ENCODE data around the gene PLEKHA7. TPM values are rescaled to one million over a fixed set of nuclear protein-coding genes. Genes with fewer than 3 reads are reported as not detected.

PLEKHA7 gene
- polyA plus RNA-seq, 1 experiment = 0.05 TPM

DNA sequence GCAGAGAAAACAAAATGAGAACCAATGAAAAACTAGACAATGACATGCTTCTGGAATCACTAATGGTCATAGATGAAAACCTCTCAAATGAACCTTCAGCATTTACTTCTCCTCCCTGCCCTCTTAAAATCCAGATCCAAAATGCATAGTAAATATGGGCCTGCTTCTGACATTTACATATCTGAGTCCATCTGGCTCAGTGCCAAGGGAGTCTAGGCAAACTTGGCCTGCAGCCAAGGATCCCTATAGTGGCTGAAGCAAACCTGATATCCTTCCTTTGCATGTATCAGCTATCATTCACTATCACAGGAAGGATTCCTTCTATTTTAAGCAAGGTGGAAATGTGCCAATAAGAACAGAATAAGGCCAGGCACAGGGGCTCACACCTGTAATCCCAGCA is 170.9 kb downstream of the PLEKHA7 start:
- no peak overlapping the region for H3K4me3 ChIP-seq (ENCODE audit: low read depth, low read length)
- no peak for DNase-seq (ENCODE audit: low read depth, low spot score)
- no peak overlapping the region for H3K27ac ChIP-seq (ENCODE audit: low read depth, low read length)
- ChIA-PET POLR2A (no interaction called here), CTCF (no interaction called here)
- TF ChIP-seq, protein P1, sequence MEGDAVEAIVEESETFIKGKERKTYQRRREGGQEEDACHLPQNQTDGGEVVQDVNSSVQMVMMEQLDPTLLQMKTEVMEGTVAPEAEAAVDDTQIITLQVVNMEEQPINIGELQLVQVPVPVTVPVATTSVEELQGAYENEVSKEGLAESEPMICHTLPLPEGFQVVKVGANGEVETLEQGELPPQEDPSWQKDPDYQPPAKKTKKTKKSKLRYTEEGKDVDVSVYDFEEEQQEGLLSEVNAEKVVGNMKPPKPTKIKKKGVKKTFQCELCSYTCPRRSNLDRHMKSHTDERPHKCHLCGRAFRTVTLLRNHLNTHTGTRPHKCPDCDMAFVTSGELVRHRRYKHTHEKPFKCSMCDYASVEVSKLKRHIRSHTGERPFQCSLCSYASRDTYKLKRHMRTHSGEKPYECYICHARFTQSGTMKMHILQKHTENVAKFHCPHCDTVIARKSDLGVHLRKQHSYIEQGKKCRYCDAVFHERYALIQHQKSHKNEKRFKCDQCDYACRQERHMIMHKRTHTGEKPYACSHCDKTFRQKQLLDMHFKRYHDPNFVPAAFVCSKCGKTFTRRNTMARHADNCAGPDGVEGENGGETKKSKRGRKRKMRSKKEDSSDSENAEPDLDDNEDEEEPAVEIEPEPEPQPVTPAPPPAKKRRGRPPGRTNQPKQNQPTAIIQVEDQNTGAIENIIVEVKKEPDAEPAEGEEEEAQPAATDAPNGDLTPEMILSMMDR (IDR thresholded peaks at IDR 0.05; ENCODE audit: low read depth, low read length) = no peak
- no peaks in the 10 kb centered on the region for H3K9me3 ChIP-seq (ENCODE audit: control insufficient read depth, insufficient read depth, low read length)
- peaks cover 3% of the 10 kb centered on the region for H3K27me3 ChIP-seq (ENCODE audit: control insufficient read depth, insufficient read depth, low read length)

DNA sequence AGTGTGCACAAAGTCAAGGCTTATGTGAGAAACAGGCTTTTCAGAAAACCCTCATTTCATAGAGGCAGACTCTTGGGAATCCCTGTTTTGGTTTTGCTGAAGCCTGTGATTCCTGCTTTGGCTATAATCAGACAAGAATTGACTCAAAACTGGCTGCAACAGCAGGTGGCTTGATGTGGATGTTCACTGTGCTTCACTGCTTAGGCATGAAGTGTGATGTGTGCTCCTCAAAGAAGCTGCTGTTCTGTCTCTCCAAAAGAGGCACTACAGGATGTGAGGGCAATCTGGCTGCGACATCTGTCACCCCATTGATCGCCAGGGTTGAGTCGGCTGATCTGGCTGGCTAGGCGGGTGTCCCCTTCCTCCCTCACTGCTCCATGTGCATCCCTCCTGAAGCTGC is 172.2 kb downstream of the PLEKHA7 start:
- Histone ChIP-seq H3K9me3 (ENCODE audit: control insufficient read depth, insufficient read depth, low read length) (no peaks in the 10 kb centered on the region), H3K27ac (ENCODE audit: low read depth, low read length) (no peak overlapping the region), H3K4me3 (ENCODE audit: low read depth, low read length) (no peak overlapping the region), H3K27me3 (ENCODE audit: control insufficient read depth, insufficient read depth, low read length) (peaks cover 3% of the 10 kb centered on the region)
- TF ChIP-seq, protein P1 (IDR thresholded peaks at IDR 0.05; ENCODE audit: low read depth, low read length) = no peak
- no peak for DNase-seq (ENCODE audit: low read depth, low spot score)
- ChIA-PET CTCF (no interaction called here), POLR2A (no interaction called here)

DNA sequence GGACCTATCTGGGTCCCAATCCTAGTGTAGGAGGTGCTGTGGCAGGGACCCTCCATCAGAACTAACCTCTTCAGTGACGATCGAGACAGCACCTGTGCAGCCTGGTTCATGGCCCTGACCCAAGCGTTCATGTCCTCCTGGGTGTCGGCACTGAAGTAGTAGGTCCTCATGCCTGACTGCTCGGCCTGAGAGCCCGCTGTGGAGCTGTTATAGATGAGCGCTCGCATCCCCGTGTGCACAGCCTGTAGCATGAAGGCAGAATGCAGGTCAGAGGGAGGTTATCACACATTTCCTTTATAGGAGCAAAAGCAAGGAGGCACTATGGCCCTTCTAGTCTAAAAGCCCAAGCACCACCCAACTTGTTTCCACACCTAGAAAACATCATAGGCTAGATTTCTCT is 172.7 kb downstream of the PLEKHA7 start:
- no peak for DNase-seq (ENCODE audit: low read depth, low spot score)
- ChIA-PET CTCF (no interaction called here), POLR2A (no interaction called here)
- H3K4me3 ChIP-seq (ENCODE audit: low read depth, low read length) = no peak overlapping the region
- H3K9me3 ChIP-seq (ENCODE audit: control insufficient read depth, insufficient read depth, low read length) = no peaks in the 10 kb centered on the region
- peaks cover 3% of the 10 kb centered on the region for H3K27me3 ChIP-seq (ENCODE audit: control insufficient read depth, insufficient read depth, low read length)
- TF ChIP-seq, protein P1 (IDR thresholded peaks at IDR 0.05; ENCODE audit: low read depth, low read length) = no peak
- H3K27ac ChIP-seq (ENCODE audit: low read depth, low read length) = no peak overlapping the region

DNA sequence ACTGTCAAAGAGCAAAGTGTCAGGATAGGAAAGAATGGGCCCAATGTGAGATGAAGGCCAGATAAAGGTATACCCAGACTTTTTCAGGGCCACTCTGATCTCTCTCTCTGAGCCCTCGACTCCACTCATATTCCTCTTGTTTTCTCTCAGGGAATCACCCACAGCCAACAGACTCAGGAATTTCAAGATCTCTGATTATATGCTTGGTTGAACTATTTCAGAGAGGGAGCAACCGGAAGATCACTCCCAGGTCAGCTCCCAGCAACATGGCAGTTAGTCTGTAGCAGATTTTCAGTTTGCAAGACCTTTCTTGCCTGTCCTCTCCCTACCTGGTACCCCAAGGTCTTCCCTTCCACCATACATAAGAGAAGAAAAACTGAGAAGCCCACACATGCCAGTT is 173.3 kb downstream of the PLEKHA7 start:
- no peak for DNase-seq (ENCODE audit: low read depth, low spot score)
- Histone ChIP-seq H3K9me3 (ENCODE audit: control insufficient read depth, insufficient read depth, low read length) (no peaks in the 10 kb centered on the region), H3K4me3 (ENCODE audit: low read depth, low read length) (no peak overlapping the region), H3K27ac (ENCODE audit: low read depth, low read length) (no peak overlapping the region), H3K27me3 (ENCODE audit: control insufficient read depth, insufficient read depth, low read length) (peaks cover 3% of the 10 kb centered on the region)
- ChIA-PET CTCF (interaction anchor here (1.1 kb wide), 1 partner anchor 20 kb away, joined by 4 read pairs; no protein-coding TSS in a partner anchor), POLR2A (no interaction called here)
- TF ChIP-seq, protein P1 (IDR thresholded peaks at IDR 0.05; ENCODE audit: low read depth, low read length) = no peak

DNA sequence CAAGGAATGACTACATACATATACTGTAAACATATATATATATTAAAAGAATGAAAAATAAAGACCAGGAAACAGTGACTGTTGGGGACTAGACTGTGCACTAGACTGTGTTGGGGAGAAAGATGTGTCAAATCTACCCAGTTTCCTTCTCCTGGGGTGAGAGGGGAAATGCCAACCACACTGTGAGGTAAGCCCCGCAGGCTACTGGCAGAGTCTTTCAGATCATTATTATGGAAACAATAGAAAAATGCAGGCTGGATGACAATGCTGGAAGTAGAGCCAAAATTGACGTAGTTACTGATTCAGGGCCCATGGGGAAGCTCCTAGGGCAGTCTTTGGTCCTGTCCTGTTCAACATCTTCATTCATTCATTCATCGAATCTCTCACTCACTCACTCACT is 174.4 kb downstream of the PLEKHA7 start:
- H3K27ac ChIP-seq (ENCODE audit: low read depth, low read length) = no peak overlapping the region
- H3K4me3 ChIP-seq (ENCODE audit: low read depth, low read length) = no peak overlapping the region

More for the DNA sequence above, 174.4 kb downstream of the PLEKHA7 start:
- Histone ChIP-seq H3K27me3 (ENCODE audit: control insufficient read depth, insufficient read depth, low read length) (peaks cover 3% of the 10 kb centered on the region), H3K9me3 (ENCODE audit: control insufficient read depth, insufficient read depth, low read length) (no peaks in the 10 kb centered on the region)
- ChIA-PET POLR2A (no interaction called here), CTCF (interaction anchor here (1.1 kb wide), 1 partner anchor 19 kb away, joined by 4 read pairs; no protein-coding TSS in a partner anchor)
- TF ChIP-seq, protein P1 (IDR thresholded peaks at IDR 0.05; ENCODE audit: low read depth, low read length) = no peak
- DNase-seq (ENCODE audit: low read depth, low spot score) = no peak

Measured in AG04450 (cell line).